ENCODE data around the gene ACTR1A.

The ACTR1A gene

DNA sequence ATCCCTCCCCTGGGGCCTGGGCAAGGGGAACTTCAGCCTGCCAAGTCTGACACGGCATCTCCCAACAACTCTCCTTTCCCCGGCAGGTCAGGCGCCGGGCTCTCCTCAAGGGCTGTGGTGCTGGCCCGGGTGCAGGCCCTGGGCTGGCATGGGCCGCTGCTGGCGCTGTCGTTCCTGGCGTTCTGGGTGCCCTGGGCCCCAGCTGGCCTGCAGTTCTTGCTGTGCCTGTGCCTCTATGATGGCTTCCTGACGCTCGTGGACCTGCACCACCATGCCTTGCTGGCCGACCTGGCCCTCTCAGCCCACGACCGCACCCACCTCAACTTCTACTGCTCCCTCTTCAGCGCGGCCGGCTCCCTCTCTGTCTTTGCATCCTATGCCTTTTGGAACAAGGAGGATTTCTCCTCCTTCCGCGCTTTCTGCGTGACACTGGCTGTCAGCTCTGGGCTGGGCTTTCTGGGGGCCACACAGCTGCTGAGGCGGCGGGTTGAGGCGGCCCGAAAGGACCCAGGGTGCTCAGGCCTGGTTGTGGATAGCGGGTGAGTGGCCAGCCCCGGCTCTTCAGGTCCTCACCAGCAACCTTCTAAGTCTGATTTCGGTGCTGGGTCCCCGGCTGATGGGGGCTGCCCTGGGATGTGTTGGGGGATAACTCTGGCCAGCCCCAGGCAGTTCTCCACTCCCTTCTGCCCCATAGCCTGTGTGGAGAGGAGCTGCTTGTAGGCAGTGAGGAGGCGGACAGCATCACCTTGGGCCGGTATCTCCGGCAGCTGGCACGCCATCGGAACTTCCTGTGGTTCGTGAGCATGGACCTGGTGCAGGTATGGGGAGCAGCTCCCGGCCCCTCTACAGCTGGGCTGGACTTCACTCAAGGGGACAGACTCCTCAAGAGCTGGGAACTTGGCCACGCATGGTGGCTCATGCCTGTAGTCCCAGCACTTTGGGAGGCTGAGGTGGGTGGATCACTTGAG is 31.6 kb downstream of the ACTR1A start:
- no peak for DNase-seq (ENCODE audit: low read depth)
- TF ChIP-seq MYC (IDR thresholded peaks at IDR 0.05; ENCODE audit: low read depth, low read length) (no peak), POLR2A (IDR thresholded peaks at IDR 0.05; ENCODE audit: extremely low read depth, insufficient read length) (no peak)
- TF ChIP-seq, protein P1, sequence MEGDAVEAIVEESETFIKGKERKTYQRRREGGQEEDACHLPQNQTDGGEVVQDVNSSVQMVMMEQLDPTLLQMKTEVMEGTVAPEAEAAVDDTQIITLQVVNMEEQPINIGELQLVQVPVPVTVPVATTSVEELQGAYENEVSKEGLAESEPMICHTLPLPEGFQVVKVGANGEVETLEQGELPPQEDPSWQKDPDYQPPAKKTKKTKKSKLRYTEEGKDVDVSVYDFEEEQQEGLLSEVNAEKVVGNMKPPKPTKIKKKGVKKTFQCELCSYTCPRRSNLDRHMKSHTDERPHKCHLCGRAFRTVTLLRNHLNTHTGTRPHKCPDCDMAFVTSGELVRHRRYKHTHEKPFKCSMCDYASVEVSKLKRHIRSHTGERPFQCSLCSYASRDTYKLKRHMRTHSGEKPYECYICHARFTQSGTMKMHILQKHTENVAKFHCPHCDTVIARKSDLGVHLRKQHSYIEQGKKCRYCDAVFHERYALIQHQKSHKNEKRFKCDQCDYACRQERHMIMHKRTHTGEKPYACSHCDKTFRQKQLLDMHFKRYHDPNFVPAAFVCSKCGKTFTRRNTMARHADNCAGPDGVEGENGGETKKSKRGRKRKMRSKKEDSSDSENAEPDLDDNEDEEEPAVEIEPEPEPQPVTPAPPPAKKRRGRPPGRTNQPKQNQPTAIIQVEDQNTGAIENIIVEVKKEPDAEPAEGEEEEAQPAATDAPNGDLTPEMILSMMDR (IDR thresholded peaks at IDR 0.05; ENCODE audit: low read depth, low read length), result no peak
- TF ChIP-seq, protein P2, sequence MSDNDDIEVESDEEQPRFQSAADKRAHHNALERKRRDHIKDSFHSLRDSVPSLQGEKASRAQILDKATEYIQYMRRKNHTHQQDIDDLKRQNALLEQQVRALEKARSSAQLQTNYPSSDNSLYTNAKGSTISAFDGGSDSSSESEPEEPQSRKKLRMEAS (IDR thresholded peaks at IDR 0.05; ENCODE audit: low read depth, low read length), result no peak
- no peak overlapping the region for H3K4me3 ChIP-seq (ENCODE audit: low read depth, low read length)

DNA sequence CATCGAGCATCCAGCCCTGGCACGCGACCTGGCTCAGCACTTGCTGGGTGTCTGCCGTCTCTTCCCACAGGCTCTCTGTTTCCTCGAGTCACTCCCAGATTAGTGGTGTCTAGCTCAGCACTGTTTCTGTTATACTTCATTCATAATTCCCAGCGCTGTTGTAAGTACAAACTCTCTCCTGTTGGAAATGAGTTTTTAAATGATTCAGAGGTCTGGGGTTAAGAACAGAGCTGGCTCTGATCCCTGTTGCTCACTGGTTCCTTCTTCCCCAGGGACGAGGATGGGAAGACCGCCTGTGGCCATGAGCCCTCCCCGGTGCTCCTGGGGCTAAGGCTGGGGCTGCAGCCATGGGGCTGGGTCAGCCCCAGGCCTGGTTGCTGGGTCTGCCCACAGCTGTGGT is 33.8 kb downstream of the ACTR1A start:
- no peak for TF ChIP-seq POLR2A (IDR thresholded peaks at IDR 0.05; ENCODE audit: extremely low read depth, insufficient read length)
- TF ChIP-seq, protein P2 (IDR thresholded peaks at IDR 0.05; ENCODE audit: low read depth, low read length), result no peak
- TF ChIP-seq MYC (IDR thresholded peaks at IDR 0.05; ENCODE audit: low read depth, low read length), result no peak
- TF ChIP-seq, protein P1 (IDR thresholded peaks at IDR 0.05; ENCODE audit: low read depth, low read length), result no peak
- no peak overlapping the region for H3K4me3 ChIP-seq (ENCODE audit: low read depth, low read length)
- DNase-seq (ENCODE audit: low read depth), result no peak

DNA sequence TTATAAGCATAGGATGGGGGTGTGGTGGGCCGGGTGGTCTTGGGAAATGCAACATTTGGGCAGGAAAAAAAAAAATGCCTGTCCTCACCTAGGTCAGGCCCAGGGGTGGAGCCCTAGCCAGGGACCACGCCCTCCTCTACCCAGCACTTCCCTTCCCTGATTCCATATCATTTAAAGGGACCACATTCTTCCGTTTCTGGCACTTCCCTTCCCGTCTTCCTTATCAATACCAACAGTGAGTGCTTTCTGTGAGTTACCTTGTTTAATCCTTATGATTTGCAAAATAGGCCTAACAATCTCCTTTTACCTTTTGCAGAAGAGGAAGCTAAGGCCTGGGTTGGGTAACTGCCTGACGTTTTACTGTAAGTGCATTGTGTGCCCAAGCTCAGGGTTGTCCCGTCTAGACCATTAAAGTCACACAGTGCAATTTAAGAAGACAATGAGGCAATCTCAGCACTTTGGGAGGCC is 34.5 kb downstream of the ACTR1A start:
- TF ChIP-seq, protein P2 (IDR thresholded peaks at IDR 0.05; ENCODE audit: low read depth, low read length), result no peak
- TF ChIP-seq, protein P1 (IDR thresholded peaks at IDR 0.05; ENCODE audit: low read depth, low read length), result no peak
- TF ChIP-seq POLR2A (IDR thresholded peaks at IDR 0.05; ENCODE audit: extremely low read depth, insufficient read length) (no peak), MYC (IDR thresholded peaks at IDR 0.05; ENCODE audit: low read depth, low read length) (no peak)
- no peak overlapping the region for H3K4me3 ChIP-seq (ENCODE audit: low read depth, low read length)
- DNase-seq (ENCODE audit: low read depth), result peak; percentile 73

DNA sequence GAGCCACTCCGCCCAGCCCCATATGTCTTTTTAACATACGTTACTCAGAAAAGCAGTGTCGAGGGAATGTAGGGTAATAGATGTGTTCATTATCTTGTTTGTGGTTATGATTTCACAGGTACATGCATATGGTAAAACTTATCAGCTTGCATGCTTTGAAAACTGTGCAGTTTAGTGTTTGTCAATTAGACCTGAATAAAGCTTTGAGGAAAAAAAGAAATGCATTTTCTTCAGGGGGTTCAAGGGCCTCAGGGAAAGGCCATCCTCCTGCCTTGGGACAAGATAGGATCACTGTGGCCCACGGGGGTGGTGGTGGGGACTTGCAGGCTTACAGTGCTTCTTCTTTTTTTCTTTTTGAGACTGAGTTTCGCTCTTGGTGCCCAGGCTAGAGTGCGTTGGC is 35.2 kb downstream of the ACTR1A start:
- H3K4me3 ChIP-seq (ENCODE audit: low read depth, low read length), result no peak overlapping the region
- DNase-seq (ENCODE audit: low read depth), result no peak
- TF ChIP-seq MYC (IDR thresholded peaks at IDR 0.05; ENCODE audit: low read depth, low read length) (no peak), POLR2A (IDR thresholded peaks at IDR 0.05; ENCODE audit: extremely low read depth, insufficient read length) (no peak)
- TF ChIP-seq, protein P1 (IDR thresholded peaks at IDR 0.05; ENCODE audit: low read depth, low read length), result no peak
- TF ChIP-seq, protein P2 (IDR thresholded peaks at IDR 0.05; ENCODE audit: low read depth, low read length), result no peak

DNA sequence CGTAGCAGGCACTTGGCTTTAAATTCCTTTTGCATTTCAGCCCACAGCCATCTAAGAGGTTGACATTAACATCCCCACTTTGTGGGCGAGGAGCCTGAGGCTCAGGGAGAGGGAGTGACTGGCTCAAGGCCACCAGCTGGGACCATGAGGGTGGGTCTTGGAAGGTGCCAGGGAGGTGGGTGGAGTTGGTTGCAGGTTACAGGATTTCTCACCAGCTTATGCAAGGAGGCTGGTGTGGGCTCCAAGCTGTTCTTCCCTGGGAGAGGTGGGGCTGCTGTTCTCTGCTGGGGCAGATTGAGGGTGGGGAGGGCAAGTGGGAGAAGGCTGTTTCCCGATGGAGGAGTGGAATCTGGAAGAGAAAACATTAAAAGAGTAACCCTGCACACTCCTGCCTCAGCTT is 37.0 kb downstream of the ACTR1A start:
- TF ChIP-seq, protein P2 (IDR thresholded peaks at IDR 0.05; ENCODE audit: low read depth, low read length), result no peak
- TF ChIP-seq, protein P1 (IDR thresholded peaks at IDR 0.05; ENCODE audit: low read depth, low read length), result no peak
- TF ChIP-seq POLR2A (IDR thresholded peaks at IDR 0.05; ENCODE audit: extremely low read depth, insufficient read length) (no peak), MYC (IDR thresholded peaks at IDR 0.05; ENCODE audit: low read depth, low read length) (no peak)
- DNase-seq (ENCODE audit: low read depth), result no peak
- no peak overlapping the region for H3K4me3 ChIP-seq (ENCODE audit: low read depth, low read length)

Data from NB4 (cell line).